Measurements from ENCODE around the gene TMEM203.

- no peak for TF ChIP-seq TAF1 (IDR thresholded peaks at IDR 0.05; ENCODE audit: low read depth)
- TF ChIP-seq CTCF (IDR thresholded peaks at IDR 0.05; ENCODE audit: poor library complexity, severe bottlenecking), result no peak
- TF ChIP-seq EP300 (conservative IDR thresholded peaks at IDR 0.05; ENCODE audit: poor library complexity, severe bottlenecking), result no peak
- TF ChIP-seq, protein P1, sequence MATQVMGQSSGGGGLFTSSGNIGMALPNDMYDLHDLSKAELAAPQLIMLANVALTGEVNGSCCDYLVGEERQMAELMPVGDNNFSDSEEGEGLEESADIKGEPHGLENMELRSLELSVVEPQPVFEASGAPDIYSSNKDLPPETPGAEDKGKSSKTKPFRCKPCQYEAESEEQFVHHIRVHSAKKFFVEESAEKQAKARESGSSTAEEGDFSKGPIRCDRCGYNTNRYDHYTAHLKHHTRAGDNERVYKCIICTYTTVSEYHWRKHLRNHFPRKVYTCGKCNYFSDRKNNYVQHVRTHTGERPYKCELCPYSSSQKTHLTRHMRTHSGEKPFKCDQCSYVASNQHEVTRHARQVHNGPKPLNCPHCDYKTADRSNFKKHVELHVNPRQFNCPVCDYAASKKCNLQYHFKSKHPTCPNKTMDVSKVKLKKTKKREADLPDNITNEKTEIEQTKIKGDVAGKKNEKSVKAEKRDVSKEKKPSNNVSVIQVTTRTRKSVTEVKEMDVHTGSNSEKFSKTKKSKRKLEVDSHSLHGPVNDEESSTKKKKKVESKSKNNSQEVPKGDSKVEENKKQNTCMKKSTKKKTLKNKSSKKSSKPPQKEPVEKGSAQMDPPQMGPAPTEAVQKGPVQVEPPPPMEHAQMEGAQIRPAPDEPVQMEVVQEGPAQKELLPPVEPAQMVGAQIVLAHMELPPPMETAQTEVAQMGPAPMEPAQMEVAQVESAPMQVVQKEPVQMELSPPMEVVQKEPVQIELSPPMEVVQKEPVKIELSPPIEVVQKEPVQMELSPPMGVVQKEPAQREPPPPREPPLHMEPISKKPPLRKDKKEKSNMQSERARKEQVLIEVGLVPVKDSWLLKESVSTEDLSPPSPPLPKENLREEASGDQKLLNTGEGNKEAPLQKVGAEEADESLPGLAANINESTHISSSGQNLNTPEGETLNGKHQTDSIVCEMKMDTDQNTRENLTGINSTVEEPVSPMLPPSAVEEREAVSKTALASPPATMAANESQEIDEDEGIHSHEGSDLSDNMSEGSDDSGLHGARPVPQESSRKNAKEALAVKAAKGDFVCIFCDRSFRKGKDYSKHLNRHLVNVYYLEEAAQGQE (IDR thresholded peaks at IDR 0.05; ENCODE audit: borderline replicate concordance), result no peak
- no peak for TF ChIP-seq EZH2 (IDR thresholded peaks at IDR 0.05; ENCODE audit: borderline replicate concordance, insufficient read depth, low read length, poor library complexity, severe bottlenecking)
- TF ChIP-seq RAD21 (conservative IDR thresholded peaks at IDR 0.05), result no peak
- no peak for TF ChIP-seq POLR2AphosphoS5 (IDR thresholded peaks at IDR 0.05)
Measured at GRCh38 chr9:137228968-137229896, 23.8 kb upstream of the TMEM203 start.
